Measurements from ENCODE around the gene SHLD1. TPM values are rescaled to one million over a fixed set of nuclear protein-coding genes. Genes with fewer than 3 reads are reported as not detected.

The SHLD1 gene
- polyA plus RNA-seq, 2 donors = 3.4 to 4.9 TPM

DNA sequence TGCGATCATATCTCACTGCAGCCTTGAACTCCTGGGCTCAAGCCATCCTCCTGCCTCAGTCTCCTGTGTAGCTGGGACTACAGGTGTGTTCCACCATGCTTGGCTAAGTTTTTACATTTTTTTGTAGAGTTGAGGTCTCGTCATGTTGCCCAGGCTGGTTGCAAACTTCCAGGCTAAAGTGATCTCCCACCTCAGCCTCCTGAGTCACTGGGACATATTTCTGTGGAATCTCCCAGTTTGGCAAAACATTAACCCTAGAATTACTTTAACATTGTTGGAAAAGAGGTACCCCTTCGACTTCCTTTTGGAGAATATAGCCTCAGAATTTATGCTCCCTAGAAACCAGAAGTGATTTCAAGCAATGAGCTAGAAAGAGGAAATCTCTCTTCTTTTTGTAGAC, 57.2 kb downstream of the SHLD1 start:
- Histone ChIP-seq H3K27ac (ENCODE audit: low read depth in 2 of 2, low read length in 1 of 2) (no peak overlapping the region), H3K27me3 (ENCODE audit: control insufficient read depth in 1 of 2, insufficient read depth in 2 of 2, low read length in 2 of 2) (no peaks in the 10 kb centered on the region), H3K36me3 (ENCODE audit: control insufficient read depth in 2 of 2, insufficient read depth in 2 of 2, low read length in 1 of 2) (no peaks in the 10 kb centered on the region), H3K9me3 (ENCODE audit: control insufficient read depth in 2 of 2, insufficient read depth in 1 of 2, low read depth in 1 of 2, low read length in 1 of 2) (no peaks in the 10 kb centered on the region), H3K4me1 (ENCODE audit: control insufficient read depth in 2 of 2, insufficient read depth in 2 of 2, low read length in 1 of 2) (no peaks in the 10 kb centered on the region), H3K4me3 (ENCODE audit: low read depth in 1 of 2, low read length in 2 of 2) (no peak overlapping the region)
- 90 to 95% methylated on average over 3 of the region's 3 CpGs for WGBS, 2 donors

DNA sequence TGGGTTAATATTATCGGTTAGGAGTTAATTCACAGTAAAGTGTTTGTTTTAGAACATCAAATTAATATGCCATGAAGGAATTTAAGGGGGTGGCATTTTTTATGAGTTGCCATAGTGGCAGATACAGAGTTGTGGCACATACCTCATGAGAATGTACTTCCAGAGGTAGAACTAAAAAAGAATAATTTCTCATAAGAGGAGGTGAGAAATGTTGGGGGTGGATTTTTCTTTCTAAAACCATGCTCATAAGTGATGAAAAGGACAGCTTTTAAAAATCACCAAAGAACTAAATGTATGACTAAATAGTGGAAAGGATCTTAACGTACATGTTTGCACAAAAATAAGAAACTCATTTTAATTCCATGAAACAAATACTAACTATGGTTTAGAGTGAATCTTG, 58.7 kb downstream of the SHLD1 start:
- Histone ChIP-seq H3K4me1 (ENCODE audit: control insufficient read depth in 2 of 2, insufficient read depth in 2 of 2, low read length in 1 of 2) (no peaks in the 10 kb centered on the region), H3K36me3 (ENCODE audit: control insufficient read depth in 2 of 2, insufficient read depth in 2 of 2, low read length in 1 of 2) (no peaks in the 10 kb centered on the region), H3K27me3 (ENCODE audit: control insufficient read depth in 1 of 2, insufficient read depth in 2 of 2, low read length in 2 of 2) (no peaks in the 10 kb centered on the region), H3K27ac (ENCODE audit: low read depth in 2 of 2, low read length in 1 of 2) (no peak overlapping the region), H3K4me3 (ENCODE audit: low read depth in 1 of 2, low read length in 2 of 2) (no peak overlapping the region), H3K9me3 (ENCODE audit: control insufficient read depth in 2 of 2, insufficient read depth in 1 of 2, low read depth in 1 of 2, low read length in 1 of 2) (no peaks in the 10 kb centered on the region)
- WGBS, 2 donors = 50 to 67% methylated on average over 2 of the region's 2 CpGs

DNA sequence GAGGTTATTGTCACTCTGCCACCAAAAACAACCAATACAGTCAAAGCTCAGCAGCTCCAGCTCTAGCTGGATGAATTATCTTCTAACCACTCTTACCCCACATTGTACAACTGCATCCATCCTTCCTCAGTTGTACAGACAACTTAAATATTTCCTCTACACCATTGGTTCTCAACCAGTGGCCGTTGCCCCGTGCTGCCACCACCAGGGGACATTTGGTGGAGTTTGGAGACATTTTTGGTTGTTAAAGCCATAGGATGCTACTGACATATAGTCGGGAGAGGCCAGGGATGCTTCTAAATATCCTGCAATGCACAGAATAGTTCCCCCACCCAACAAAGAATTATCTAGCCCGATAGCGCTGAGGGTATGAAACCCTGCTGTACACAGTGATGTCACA, 59.3 kb downstream of the SHLD1 start:
- Histone ChIP-seq H3K9me3 (ENCODE audit: control insufficient read depth in 2 of 2, insufficient read depth in 1 of 2, low read depth in 1 of 2, low read length in 1 of 2) (no peaks in the 10 kb centered on the region), H3K4me1 (ENCODE audit: control insufficient read depth in 2 of 2, insufficient read depth in 2 of 2, low read length in 1 of 2) (no peaks in the 10 kb centered on the region), H3K4me3 (ENCODE audit: low read depth in 1 of 2, low read length in 2 of 2) (no peak overlapping the region), H3K27ac (ENCODE audit: low read depth in 2 of 2, low read length in 1 of 2) (no peak overlapping the region), H3K27me3 (ENCODE audit: control insufficient read depth in 1 of 2, insufficient read depth in 2 of 2, low read length in 2 of 2) (no peaks in the 10 kb centered on the region), H3K36me3 (ENCODE audit: control insufficient read depth in 2 of 2, insufficient read depth in 2 of 2, low read length in 1 of 2) (no peaks in the 10 kb centered on the region)
- 83 to 86% methylated on average over 5 of the region's 5 CpGs for WGBS, 2 donors

DNA sequence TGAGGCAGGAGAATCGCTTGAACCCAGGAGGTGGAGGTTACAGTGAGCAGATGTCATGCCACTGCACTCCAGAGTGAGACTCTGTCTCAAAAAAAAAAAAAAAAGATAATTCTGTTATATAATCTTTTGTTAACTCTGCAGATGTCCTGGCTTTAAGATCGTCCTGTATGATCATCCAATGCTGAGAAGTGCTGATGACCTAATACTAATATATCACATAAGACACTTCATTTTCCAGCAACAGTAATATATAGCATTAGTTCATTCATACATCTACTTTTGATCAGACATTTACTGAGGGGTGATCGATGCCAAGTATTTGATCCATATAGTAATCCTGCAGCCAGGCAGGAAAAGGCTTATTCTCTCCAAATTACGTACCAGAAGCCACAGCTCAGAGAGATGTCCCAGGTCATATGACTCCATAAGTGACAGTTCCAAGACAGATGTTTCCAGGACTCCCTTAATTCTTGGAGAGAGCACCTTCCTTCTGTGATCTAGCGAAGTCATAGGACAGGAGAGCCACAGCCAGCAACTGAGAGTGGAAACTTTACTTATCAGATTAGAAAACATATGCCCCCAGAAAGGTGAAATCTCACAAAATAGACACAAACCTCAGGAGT, 60.7 kb downstream of the SHLD1 start:
- Histone ChIP-seq H3K36me3 (ENCODE audit: control insufficient read depth in 2 of 2, insufficient read depth in 2 of 2, low read length in 1 of 2) (no peaks in the 10 kb centered on the region), H3K27me3 (ENCODE audit: control insufficient read depth in 1 of 2, insufficient read depth in 2 of 2, low read length in 2 of 2) (no peaks in the 10 kb centered on the region), H3K4me3 (ENCODE audit: low read depth in 1 of 2, low read length in 2 of 2) (no peak overlapping the region), H3K4me1 (ENCODE audit: control insufficient read depth in 2 of 2, insufficient read depth in 2 of 2, low read length in 1 of 2) (no peaks in the 10 kb centered on the region), H3K9me3 (ENCODE audit: control insufficient read depth in 2 of 2, insufficient read depth in 1 of 2, low read depth in 1 of 2, low read length in 1 of 2) (no peaks in the 10 kb centered on the region), H3K27ac (ENCODE audit: low read depth in 2 of 2, low read length in 1 of 2) (no peak overlapping the region)
- WGBS, 2 donors = 91 to 95% methylated on average over 5 of the region's 5 CpGs

DNA sequence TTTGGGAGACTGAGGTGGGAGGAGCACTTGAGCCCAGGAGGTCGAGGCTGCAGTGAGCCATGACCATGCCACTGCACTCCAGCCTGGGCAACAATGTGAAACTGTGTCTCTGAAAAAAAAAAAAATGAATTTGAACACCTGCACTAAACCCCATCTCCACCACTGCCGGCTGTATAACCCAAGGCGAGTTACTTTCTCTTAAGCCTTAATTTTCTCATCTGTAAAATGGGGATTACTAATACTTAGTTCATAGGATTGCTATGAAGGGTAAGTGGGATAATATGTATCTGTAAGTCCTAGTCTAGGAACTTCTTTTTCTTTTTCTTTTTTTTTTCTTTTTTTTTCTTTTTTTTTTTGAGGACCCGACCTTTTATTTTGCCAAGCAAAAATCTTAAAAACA, 61.5 kb downstream of the SHLD1 start:
- no peak overlapping the region for H3K27ac ChIP-seq (ENCODE audit: low read depth in 2 of 2, low read length in 1 of 2)
- no peaks in the 10 kb centered on the region for H3K9me3 ChIP-seq (ENCODE audit: control insufficient read depth in 2 of 2, insufficient read depth in 1 of 2, low read depth in 1 of 2, low read length in 1 of 2)
- WGBS, 2 donors = 95 to 97% methylated on average over 4 of the region's 4 CpGs
- no peak overlapping the region for H3K4me3 ChIP-seq (ENCODE audit: low read depth in 1 of 2, low read length in 2 of 2)
- H3K36me3 ChIP-seq (ENCODE audit: control insufficient read depth in 2 of 2, insufficient read depth in 2 of 2, low read length in 1 of 2) = no peaks in the 10 kb centered on the region
- H3K27me3 ChIP-seq (ENCODE audit: control insufficient read depth in 1 of 2, insufficient read depth in 2 of 2, low read length in 2 of 2) = no peaks in the 10 kb centered on the region
- H3K4me1 ChIP-seq (ENCODE audit: control insufficient read depth in 2 of 2, insufficient read depth in 2 of 2, low read length in 1 of 2) = no peaks in the 10 kb centered on the region

DNA sequence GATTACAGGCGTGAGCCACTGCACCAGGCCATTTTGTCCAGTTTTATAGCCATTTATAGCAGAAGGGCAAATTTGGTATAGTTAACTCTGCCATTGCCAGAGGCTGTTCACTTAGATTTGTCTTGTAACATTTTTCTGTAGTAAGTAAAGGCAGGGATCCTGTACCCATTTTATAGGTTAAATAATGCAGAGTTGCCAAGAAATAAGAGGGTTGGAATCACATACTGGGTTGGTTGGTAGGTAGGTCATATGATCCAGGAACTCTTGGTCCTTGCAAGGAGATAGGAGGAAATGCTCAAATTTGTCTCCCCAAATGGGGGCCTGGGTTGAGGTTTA, 68.1 kb downstream of the SHLD1 start:
- 88 to 97% methylated on average over 1 of the region's 1 CpG for WGBS, 2 donors
- no peaks in the 10 kb centered on the region for H3K9me3 ChIP-seq (ENCODE audit: control insufficient read depth in 2 of 2, insufficient read depth in 1 of 2, low read depth in 1 of 2, low read length in 1 of 2)
- H3K4me1 ChIP-seq (ENCODE audit: control insufficient read depth in 2 of 2, insufficient read depth in 2 of 2, low read length in 1 of 2) = peaks cover 0 to 3% of the 10 kb centered on the region in 2 donors
- H3K4me3 ChIP-seq (ENCODE audit: low read depth in 1 of 2, low read length in 2 of 2) = no peak overlapping the region
- no peaks in the 10 kb centered on the region for H3K27me3 ChIP-seq (ENCODE audit: control insufficient read depth in 1 of 2, insufficient read depth in 2 of 2, low read length in 2 of 2)
- no peak overlapping the region for H3K27ac ChIP-seq (ENCODE audit: low read depth in 2 of 2, low read length in 1 of 2)
- H3K36me3 ChIP-seq (ENCODE audit: control insufficient read depth in 2 of 2, insufficient read depth in 2 of 2, low read length in 1 of 2) = no peaks in the 10 kb centered on the region

DNA sequence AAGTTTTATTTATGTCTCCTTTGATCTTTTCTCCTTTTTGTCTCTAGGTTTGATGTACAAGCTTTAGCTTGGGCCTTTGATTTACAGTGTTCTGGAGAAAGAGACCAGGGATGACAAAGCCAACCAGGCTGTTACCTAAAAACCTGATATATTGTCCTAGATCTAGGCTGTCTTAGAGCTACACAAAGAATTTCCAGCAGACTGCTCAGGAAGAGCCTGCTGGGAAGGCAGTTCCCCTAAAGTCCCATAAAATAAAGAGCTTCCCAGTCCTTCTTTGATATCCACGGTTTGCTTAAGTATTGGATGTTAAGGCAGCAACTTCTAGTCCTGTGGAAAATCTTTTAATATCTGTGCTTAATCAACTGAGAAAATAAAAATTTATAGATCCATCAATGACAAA, 70.5 kb downstream of the SHLD1 start:
- Histone ChIP-seq H3K9me3 (ENCODE audit: control insufficient read depth in 2 of 2, insufficient read depth in 1 of 2, low read depth in 1 of 2, low read length in 1 of 2) (no peaks in the 10 kb centered on the region), H3K36me3 (ENCODE audit: control insufficient read depth in 2 of 2, insufficient read depth in 2 of 2, low read length in 1 of 2) (no peaks in the 10 kb centered on the region), H3K4me1 (ENCODE audit: control insufficient read depth in 2 of 2, insufficient read depth in 2 of 2, low read length in 1 of 2) (peaks cover 0 to 3% of the 10 kb centered on the region in 2 donors), H3K27ac (ENCODE audit: low read depth in 2 of 2, low read length in 1 of 2) (no peak overlapping the region), H3K27me3 (ENCODE audit: control insufficient read depth in 1 of 2, insufficient read depth in 2 of 2, low read length in 2 of 2) (no peaks in the 10 kb centered on the region), H3K4me3 (ENCODE audit: low read depth in 1 of 2, low read length in 2 of 2) (no peak overlapping the region)
- WGBS, 2 donors = 68 to 75% methylated on average over 1 of the region's 1 CpG

DNA sequence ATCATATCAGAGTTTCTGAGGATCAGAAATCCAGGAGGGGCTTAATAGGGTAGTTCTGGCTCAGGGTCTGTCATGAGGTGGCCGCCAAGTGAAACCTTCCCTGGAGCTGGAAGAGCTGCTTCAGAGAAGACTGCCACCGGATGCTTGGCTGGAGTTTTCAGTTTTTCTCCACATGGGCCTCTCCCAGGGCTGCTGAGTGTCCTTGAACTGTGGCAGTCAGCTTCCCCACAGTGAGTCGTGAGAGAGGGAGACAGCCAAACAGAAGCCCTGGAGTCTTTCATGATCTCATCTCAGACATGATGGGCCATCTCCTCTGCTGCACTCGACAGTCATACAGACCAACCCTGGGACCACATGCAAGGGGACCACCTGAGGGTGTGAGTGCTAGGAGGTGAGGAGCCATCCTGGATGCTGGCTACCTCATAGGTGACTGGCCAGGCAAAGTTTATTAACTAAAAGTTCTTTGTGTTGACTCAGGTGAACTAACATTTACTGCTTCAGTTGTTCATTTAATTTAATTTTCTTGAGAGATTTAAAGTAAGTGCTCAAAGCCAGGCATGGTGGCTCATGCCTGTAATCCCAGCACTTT, 71.5 kb downstream of the SHLD1 start:
- H3K27me3 ChIP-seq (ENCODE audit: control insufficient read depth in 1 of 2, insufficient read depth in 2 of 2, low read length in 2 of 2) = no peaks in the 10 kb centered on the region
- 67 to 83% methylated on average over 4 of the region's 4 CpGs for WGBS, 2 donors
- H3K27ac ChIP-seq (ENCODE audit: low read depth in 2 of 2, low read length in 1 of 2) = no peak overlapping the region
- H3K36me3 ChIP-seq (ENCODE audit: control insufficient read depth in 2 of 2, insufficient read depth in 2 of 2, low read length in 1 of 2) = no peaks in the 10 kb centered on the region
- no peak overlapping the region for H3K4me3 ChIP-seq (ENCODE audit: low read depth in 1 of 2, low read length in 2 of 2)
- no peaks in the 10 kb centered on the region for H3K9me3 ChIP-seq (ENCODE audit: control insufficient read depth in 2 of 2, insufficient read depth in 1 of 2, low read depth in 1 of 2, low read length in 1 of 2)
- peaks cover 0 to 3% of the 10 kb centered on the region in 2 donors for H3K4me1 ChIP-seq (ENCODE audit: control insufficient read depth in 2 of 2, insufficient read depth in 2 of 2, low read length in 1 of 2)

DNA sequence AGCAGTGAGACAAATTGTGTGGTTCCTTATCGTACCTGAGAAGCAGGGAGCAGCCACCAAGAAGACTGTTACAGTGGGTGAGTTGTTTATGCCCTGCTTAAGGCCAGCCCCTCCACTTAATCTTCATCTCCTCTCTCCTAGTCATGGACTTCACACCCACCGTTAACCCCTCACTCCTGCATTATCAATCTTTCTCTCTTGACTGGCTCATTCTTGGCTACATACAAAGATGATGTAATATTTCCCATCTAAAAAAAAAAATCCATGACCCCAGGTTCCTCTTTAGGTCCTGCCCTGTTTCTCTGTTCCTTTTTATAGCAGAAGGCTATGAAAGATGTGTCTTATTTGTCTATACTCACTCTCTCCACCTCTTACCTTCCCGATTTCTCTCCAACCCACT, 72.4 kb downstream of the SHLD1 start:
- no peaks in the 10 kb centered on the region for H3K9me3 ChIP-seq (ENCODE audit: control insufficient read depth in 2 of 2, insufficient read depth in 1 of 2, low read depth in 1 of 2, low read length in 1 of 2)
- no peak overlapping the region for H3K4me3 ChIP-seq (ENCODE audit: low read depth in 1 of 2, low read length in 2 of 2)
- H3K27ac ChIP-seq (ENCODE audit: low read depth in 2 of 2, low read length in 1 of 2) = no peak overlapping the region
- no peaks in the 10 kb centered on the region for H3K36me3 ChIP-seq (ENCODE audit: control insufficient read depth in 2 of 2, insufficient read depth in 2 of 2, low read length in 1 of 2)
- H3K27me3 ChIP-seq (ENCODE audit: control insufficient read depth in 1 of 2, insufficient read depth in 2 of 2, low read length in 2 of 2) = no peaks in the 10 kb centered on the region
- 65 to 79% methylated on average over 3 of the region's 3 CpGs for WGBS, 2 donors
- H3K4me1 ChIP-seq (ENCODE audit: control insufficient read depth in 2 of 2, insufficient read depth in 2 of 2, low read length in 1 of 2) = peaks cover 0 to 3% of the 10 kb centered on the region in 2 donors

DNA sequence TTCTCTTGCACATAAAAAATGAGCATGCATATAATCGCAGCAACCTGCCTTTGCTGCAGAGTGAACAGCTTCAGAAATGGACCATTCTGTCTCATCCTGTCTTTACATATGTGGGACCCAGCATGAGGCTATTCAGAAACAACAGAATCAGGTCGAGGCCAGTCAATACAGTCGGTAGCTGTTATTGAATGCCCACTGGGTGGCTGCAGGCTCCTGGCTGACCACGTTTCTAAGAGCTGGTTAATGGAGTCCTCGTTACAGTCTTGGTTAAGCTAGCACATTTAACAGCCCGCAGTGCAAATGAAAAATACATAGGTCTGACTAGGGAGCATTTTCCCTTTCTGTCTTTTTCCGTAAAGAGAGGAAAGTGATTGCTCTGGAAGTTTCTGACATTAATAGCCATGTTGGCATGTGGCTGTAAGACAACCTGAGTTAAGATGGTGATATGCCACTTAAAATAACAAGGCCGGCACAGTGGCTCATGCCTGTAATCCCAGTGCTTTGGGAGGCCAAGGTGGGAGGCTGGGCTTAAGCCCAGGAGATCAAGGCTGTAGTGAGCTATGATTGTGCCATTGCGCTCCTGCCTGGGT, 75.0 kb downstream of the SHLD1 start:
- Histone ChIP-seq H3K4me1 (ENCODE audit: control insufficient read depth in 2 of 2, insufficient read depth in 2 of 2, low read length in 1 of 2) (peaks cover 0 to 3% of the 10 kb centered on the region in 2 donors), H3K27me3 (ENCODE audit: control insufficient read depth in 1 of 2, insufficient read depth in 2 of 2, low read length in 2 of 2) (no peaks in the 10 kb centered on the region), H3K27ac (ENCODE audit: low read depth in 2 of 2, low read length in 1 of 2) (no peak overlapping the region), H3K36me3 (ENCODE audit: control insufficient read depth in 2 of 2, insufficient read depth in 2 of 2, low read length in 1 of 2) (no peaks in the 10 kb centered on the region), H3K9me3 (ENCODE audit: control insufficient read depth in 2 of 2, insufficient read depth in 1 of 2, low read depth in 1 of 2, low read length in 1 of 2) (no peaks in the 10 kb centered on the region), H3K4me3 (ENCODE audit: low read depth in 1 of 2, low read length in 2 of 2) (no peak overlapping the region)
- WGBS, 2 donors = 66 to 74% methylated on average over 9 of the region's 9 CpGs
